Activated CD8-positive, alpha-beta memory T cell treated with anti-CD3 and anti-CD28 coated beads for 1 hour (primary cell): ENCODE results near the gene COL23A1.
A peak's percentile ranks its signal among the peaks of the same experiment; 100 is the strongest.

Source experiments
- DNase-seq, 2 donors: peaks; one replicate each; pipeline ENCODE4 v3.0.0-alpha.2; 2020; ENCODE audit warnings: low read depth in 1 of 2; ENCODE audit errors: extremely low read depth in 1 of 2

The COL23A1 gene

DNA sequence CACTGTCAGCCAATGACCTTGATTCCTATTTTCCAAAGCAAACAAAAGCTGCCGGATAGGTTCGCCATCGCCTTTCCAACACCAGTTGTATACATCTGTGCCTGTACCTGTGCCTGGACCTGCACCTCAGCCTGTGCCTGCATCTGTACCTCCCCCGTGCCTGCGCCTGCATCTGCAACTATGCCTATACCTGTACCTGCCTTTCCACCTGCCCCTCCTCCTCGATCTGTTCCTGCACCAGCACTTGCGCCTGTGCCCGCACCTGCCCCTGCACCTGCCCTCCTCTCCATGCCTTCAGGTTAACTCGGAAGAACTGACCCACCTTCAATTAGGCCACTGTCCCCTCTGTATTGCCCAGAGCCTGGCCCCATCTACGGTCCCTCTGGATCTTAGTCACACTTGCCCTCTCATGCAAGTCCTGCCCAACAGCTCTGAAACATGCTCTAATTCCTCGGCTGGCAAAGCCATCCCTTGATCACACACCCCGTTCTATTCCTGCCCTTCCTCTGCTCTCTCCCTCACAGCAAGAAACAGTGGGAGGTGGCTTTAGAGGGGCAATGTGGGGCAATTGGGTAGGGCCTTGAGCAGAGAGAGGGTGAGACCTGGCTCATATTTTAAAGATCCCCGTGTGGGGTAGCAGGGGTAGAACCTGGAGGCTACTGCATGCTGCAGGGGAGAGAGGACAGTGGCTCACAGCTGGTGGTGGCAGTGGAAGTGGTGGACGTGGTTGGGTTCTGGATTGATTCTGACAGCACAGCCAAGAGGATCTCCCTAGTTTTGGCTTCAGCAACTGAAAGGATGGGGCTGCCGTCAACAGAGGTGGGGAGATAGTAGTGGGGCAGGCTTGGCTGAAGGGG lies 298.0 kb downstream of the COL23A1 start:
- no peak for DNase-seq

DNA sequence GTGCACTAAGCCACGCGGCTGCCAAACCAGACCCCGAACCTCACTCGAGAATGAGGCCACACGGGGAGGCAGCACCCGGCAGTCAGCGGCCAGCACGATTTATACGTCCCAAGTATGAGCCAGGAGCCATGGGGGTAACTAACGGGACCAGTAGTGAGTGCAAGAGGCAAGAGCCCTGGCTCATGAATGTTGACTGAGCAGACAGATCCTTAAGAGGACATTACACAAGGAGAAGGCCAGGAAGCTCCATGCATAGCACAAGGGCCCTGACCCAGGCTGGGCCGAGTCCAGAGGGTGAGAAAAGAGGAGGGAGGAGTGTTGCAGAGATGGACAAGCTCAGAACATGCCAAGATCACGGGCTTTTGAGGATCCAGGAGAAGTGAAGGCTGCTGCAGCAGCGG lies 299.0 kb downstream of the COL23A1 start:
- DNase-seq, result no peak

DNA sequence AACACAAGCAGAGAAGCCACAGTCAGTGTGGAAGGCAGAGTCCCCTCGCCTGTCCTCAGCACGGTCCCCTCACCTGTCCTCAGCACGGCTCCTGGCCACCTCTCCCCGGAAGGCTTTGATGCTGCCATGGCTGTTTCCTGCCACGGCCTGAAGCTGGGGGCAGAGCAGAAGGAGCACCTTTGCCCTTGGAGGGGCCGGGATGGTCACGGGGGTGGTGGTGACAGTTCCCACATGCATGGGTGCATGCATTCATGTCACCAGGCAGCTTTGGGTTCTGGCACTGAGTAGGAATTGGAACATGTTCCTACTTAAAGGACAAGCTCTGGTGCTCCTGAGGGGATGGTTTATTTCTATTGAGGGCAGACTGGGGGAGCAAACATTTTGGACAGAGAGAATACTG lies 299.8 kb downstream of the COL23A1 start:
- no peak for DNase-seq

DNA sequence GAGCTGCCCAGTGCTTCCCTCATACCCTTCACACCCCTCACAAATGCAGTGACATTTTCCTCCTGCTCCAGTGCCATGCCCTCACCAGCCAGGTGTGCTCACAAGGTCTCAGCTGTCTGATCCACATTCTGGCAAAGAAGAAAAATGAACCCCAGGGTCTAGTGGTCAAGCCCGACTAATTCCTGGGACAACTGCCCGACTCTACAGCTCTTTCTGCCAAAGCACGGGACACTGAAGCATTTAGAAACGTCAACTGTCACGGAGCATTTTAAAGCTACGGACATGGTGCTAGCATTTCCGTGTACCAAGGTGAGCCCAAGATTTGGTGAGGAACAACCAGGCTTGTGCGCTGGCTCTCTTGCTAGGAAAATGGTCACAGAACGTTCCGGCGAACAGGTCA lies 300.8 kb downstream of the COL23A1 start:
- no peak for DNase-seq

DNA sequence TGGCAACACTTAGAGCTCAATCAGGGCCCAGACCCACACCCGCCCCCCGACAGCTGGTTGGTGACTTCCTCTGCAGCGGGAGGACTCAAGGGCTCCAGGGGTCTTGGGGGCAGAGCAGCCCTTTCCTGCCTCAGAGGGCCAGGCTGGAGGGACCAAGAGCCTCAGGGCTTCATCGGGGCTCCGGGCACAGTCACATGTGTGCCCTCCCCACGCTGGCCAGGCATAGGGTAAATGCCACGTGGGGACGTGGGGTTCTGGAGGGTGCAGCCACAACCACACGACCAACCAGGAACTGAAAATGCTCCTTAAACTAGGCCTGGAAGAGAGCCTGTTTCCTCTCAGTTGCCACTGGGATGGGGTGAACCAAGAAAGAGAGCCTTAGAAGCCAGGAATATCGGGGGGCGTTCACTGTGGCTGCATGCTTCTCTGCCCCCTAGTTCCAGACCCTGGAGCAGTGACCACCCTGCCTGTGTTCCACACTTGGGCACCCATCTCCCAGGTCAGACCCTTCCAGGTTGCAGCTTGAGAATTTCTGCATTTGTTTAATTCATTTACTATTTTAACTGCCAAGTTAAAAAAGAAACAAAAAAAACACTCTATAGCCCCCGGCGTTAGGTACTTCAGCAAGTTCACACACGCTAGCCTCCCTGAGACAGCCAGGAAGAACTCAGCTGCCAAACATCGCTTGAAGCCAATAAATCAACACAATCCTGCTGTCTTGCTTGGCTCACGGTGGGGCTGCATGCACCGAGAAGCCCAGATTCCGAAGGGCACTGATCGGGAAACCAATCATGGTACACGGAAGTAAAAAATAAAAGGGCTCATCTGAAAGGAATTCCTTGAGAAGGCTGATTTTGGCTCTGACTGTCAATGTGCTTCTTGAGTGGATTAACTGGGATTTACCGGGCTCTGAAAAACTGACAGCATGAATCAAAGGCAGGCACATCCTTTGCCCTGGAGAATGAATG lies 301.5 kb downstream of the COL23A1 start:
- DNase-seq, result no peak

DNA sequence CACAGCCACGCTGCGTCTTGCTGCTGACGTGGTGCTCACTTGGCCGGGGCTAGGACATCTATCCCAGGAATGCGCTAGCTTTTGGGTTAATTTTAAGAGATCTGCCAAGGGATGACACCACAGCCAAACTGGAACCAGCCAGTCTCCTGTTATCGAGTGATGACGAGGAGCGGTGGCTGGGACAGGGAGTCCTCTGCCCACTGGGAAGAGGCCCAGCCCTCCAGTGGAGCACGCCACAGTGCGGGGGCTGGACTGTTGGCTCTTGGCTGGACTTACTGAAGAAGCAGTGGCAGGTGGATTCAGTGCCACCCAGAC lies 302.4 kb downstream of the COL23A1 start:
- DNase-seq, result no peak

DNA sequence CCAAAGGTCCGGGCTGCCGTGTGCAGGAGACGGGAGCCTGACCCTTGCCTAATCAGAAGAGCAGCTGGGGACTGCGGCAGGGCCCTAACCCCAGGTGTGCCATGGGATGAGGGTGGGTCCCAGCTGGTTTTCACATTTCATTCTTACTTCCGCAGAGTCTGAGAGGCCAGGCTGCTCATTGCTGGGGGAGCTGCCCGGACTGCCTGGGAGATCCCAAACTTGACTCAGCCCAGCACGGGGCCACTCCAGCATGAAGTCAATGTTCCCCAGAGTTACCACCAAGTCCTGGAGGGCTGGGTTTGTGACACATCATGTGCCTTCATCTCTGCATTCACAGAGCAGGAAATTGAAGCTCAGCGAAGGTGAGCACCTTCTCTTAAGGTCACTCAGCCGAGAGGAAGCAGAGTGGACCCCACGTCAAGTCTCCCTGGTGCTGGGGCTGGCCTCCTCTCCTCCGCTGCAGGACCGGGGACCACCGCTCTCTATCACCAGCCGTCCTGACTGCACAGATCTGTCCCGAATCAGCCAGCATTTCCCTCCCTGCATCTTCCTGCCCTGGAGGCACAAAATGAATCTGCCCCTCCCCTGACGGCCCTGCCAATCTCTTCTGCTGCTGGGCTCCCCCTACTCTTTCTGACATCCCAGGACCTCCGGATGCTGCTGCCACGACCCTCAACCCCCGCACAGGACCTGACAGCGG lies 303.0 kb downstream of the COL23A1 start:
- DNase-seq, result no peak

DNA sequence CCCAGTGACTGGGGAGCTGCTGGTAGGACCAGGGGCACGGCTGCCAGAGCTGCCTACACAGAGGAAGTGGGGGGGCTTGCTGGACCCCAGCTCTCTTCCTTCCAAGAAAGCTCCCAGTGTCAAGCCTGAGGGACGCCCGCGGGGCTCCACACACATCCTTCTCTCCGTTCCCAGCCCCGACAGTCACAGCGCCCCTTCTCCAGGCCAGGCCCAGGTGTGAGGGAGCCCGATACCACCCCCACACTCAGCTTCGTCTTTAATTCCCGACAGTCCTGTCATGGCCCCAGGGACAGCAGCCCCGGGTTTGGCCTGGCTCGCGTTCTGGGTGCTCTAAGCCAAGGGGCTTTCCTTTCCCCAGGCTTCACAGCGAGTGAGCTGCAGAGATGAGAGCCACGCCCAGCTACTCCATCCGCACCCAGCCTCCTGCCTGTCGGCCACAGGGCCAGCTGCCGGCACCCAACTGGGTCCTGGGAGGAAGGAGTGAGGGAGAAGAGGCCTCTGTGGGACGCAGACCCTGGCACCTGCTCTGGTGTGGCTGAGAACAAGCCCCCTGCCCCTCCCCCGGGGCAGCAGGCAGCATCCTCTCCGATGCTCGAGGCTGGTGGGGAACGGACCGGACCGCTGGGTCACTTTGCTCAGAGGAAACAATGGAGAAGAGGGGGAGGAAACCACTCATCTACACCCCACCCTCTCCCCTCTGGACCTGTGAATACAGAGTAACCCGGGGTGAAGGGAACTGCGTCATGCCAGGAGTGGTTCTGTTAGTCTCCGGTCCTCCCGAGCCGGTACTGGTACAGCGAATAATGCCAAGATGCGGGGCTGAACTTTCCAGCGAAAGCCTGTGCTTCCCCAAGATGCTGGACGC lies 303.7 kb downstream of the COL23A1 start:
- no peak for DNase-seq

DNA sequence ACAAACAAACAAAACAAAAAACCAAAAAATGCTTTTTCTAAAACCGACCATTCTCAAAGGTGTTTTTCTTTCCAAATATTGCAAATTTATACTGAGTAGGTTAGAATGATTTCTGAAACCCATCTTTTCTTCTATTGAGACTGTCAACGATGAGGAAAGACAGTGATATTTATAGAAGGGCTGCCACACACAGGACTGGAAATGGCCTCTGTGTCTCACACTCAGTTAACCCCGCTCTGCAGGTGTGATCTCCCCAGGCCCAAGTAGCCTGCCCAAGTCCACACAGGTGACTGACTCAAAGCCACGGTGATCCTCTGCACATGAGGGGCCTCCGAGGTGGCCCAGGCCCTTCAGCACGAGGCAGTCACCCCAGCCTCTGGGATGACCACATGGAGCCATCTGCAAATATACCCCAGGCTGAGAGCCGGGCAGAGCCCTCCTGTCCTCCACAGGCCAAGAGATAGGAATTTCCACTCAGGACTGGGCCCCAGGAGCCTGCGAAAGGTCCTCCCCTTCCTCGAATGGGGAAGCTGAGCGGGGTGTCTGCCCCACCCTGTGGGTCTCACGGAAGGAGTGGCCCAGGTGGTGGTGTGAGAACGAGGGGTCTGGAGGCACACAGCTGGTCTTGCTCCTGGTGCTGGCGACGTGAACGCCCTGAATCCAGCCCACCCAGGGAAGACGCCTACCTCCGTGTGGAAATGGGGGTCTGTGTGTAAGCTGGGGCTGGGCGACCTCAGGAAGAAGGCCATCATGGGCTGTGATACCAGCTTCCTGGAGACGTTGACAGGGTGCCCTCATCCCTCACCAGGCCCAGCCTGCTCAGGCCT lies 304.6 kb downstream of the COL23A1 start:
- no peak for DNase-seq

DNA sequence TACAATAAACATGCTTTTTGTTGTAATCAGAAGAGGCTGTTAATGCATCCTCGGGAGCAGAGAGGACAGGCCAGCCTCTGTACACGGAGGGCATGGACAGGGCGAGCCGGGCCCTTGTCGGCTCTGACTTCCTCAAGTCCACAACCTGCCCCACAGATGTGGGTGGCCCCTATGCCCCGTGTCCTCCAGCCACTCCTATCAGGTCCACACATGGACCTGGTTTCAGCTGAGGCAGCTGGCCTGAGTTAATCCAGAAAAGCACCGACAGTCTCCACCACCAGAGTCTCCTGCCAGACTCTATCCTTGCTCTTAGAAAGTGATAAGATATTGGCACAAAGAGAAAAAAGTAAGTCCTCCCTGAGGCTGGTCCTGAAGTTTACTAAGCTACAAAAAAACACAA lies 305.2 kb downstream of the COL23A1 start:
- DNase-seq, result no peak

DNA sequence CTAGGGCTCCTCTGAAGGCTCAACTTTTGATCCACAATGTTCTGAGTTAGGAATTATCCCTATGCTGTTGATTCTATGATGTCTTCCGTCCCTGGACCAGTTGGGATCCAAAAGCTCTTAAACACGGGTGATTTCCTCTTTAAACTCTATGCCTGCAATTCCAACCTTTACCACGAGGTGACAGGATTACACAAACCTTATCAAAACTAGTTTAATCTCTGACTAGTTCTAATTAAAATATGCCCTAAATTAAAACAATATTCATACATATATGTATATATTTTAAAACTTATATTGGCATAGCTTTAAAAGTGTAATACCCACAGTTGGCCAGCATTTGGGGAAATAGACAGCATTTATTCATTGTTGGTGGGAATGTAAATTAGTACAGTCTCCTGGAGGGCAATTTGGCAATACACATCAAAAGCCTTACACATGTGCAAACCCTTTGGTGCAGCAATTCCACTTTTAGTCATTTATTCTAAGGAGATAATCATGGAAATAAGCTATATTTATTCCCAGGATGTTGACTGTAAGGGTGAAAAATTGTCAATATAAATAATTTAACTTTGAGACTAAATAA lies 306.0 kb downstream of the COL23A1 start:
- no peak for DNase-seq

DNA sequence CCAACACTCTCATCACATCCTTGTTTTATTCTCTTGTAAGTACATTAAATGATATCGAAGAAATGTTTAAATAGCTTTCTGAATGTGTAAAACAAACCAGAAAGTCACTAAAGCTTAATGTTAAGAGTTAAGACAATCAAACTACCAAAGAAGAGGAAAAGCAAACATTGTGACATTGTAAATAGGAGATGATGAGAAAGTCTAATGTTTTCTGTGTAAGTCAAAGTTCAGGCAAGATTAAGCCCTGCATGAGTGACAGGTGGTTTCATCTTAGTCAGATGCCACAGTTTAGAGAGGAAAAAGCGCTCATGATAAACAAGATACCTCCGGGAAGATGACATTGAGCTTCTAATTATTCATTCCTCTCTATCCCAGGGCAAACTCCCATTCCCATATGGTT lies 306.7 kb downstream of the COL23A1 start:
- DNase-seq, result no peak

DNA sequence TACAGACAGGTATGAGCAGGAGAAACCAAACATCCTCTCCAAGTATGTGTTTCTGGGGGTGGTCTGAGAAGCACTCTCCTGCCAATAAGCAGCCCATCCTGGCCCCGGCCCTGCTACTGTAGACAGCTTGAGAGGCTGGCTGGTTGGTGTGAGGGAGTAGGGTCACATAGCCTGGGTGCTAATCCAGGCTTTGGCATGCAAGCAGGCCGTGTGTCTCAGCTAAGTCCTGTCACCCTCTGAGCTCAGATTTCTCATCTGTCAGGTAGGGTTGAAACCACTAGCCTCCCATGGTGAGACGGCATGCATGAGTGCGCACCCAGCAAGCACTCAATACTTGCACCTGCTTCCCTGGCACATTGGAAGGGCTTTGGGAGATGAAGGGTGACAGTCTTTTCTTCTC lies 307.8 kb downstream of the COL23A1 start:
- DNase-seq, result no peak

DNA sequence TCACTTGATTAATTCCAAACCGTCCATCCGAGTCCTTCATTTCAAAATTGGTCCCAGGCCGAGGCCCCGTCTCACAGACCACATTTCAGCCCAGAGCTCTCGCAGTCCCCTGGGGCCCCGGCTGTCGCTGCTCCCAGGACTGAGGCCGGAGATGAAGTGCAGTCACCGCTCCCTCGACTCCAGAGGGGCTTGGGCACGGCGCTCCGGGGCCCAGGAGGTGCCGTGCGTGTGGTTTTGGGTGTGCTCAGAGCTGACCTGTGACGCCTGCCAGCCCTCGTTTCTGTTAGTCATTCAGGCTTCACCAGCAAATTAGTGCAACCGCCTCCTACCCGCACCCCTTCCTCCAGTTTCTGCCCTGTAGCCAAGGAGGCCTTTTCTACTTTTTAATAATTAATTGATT lies 308.9 kb downstream of the COL23A1 start:
- no peak for DNase-seq

DNA sequence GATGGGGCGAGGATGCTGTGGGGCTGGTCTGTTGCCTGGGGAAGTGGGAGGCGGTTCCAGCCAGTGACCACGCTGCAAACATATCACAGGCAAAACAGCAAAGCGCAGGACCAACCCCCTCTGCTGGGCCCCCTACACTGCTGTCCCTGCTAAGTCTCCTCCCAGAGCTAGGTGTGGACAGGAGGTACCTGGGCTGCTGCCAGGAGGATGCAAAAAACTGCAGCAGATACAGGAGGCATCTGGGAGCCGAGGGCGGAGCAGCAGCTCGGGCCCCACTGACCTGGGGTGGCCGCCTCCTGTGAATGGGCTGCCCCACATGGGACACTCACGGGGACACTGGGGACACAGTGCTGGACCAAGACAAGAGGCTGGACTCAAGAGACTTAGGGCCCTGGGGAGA lies 309.6 kb downstream of the COL23A1 start:
- no peak for DNase-seq

DNA sequence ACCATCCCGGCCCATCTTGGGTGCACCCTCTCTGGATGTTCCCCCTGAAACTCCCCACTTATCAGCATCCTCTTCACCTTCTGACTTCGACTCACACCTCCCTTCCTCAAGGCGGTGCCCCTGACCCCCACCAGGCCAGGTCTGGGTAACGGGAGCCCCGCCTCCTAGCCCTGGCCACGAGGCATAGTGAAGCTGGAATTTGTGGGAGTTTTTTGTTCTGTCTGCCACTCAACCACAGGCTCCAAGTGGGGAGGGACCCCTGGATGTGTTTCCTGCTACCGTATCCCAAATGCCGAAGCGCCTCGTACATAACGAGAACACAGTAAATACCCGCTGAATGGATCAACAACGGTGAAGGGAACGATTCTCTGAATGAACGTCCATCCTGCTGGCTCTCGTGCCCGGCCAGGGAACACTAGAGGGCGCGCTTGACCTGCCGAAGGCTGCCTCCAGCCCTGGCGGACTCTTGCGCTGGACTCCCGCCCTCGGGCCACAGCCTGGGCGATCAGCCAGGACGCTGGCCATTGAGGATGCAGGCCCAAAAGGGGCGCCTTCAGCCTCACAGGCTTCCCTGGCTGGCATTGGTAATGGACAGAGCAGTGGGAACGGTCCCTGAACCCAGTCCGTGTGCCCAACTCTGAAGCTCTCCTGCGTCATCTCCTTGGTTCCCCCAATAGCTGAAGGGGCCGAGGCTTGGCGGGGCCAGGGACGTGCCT lies 310.3 kb downstream of the COL23A1 start:
- peak; percentile 19 to 46 for DNase-seq

DNA sequence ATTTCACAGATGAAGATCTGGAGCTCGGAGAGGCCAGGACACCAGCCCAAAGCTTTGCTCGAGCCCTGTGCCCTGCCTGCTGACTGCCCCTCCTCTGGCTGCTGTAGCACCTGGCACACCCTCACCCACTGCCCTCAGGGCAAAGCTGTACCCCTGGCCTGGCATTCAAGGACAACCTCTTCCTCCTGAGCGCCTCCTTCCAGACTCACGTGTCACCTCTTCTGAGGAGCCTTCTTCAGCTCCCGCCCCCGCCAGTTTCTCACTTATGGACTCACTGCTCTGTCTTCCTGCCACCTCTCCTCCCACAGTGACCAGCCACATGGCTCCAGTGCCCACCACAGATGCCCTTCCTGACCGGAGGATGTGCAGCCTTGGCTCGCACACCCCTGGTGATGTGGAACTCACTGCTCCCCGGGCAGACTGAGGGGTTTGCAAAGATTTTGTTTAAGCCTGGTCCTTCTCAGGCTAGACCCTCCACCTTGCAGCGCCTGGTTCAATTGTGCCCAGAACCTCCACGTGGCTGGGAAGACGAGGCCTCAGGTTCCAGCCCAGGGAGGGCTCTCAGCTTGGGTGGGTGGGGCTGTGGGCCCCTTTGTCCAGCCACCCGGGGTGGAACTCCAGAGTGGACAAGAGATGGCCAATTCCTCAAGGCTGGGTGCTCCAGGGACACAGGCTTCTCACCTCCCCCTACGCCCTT lies 311.0 kb downstream of the COL23A1 start:
- DNase-seq, result no peak
